Duodenal mucosa (tissue), 2 donors: ENCODE data around the gene GP5.
A peak's percentile ranks its signal among the peaks of the same experiment; 100 is the strongest.

ENCODE experiments used
- H3K27ac ChIP-seq: one replicate; pipeline ENCODE4 v1.7.0; 2013; ENCODE audit warnings: low read depth, low read length
- H3K27me3 ChIP-seq, 2 donors: one replicate each; pipeline ENCODE4 v1.7.0; 2013; ENCODE audit warnings: low read length in 2 of 2, control low read depth in 1 of 2; ENCODE audit not compliant: insufficient read depth in 2 of 2, control insufficient read depth in 1 of 2
- H3K36me3 ChIP-seq, 2 donors: one replicate each; pipeline ENCODE4 v1.7.0; 2013; ENCODE audit warnings: low read length in 2 of 2, control low read depth in 1 of 2; ENCODE audit not compliant: insufficient read depth in 2 of 2, control insufficient read depth in 1 of 2
- H3K4me1 ChIP-seq, 2 donors: one replicate each; pipeline ENCODE4 v1.7.0; 2013; ENCODE audit warnings: low read length in 2 of 2, control low read depth in 1 of 2; ENCODE audit not compliant: insufficient read depth in 2 of 2, control insufficient read depth in 1 of 2
- H3K4me3 ChIP-seq, 2 donors: one replicate each; pipeline ENCODE4 v1.7.0; 2013; ENCODE audit warnings: low read length in 2 of 2, low read depth in 1 of 2
- H3K9ac ChIP-seq, 2 donors: one replicate each; pipeline ENCODE4 v1.7.0; 2013; ENCODE audit warnings: low read length in 2 of 2, low read depth in 1 of 2
- H3K9me3 ChIP-seq, 2 donors: one replicate each; pipeline ENCODE4 v1.7.0; 2013; ENCODE audit warnings: low read length in 2 of 2, control low read depth in 1 of 2; ENCODE audit not compliant: control insufficient read depth in 1 of 2

The GP5 gene, protein sequence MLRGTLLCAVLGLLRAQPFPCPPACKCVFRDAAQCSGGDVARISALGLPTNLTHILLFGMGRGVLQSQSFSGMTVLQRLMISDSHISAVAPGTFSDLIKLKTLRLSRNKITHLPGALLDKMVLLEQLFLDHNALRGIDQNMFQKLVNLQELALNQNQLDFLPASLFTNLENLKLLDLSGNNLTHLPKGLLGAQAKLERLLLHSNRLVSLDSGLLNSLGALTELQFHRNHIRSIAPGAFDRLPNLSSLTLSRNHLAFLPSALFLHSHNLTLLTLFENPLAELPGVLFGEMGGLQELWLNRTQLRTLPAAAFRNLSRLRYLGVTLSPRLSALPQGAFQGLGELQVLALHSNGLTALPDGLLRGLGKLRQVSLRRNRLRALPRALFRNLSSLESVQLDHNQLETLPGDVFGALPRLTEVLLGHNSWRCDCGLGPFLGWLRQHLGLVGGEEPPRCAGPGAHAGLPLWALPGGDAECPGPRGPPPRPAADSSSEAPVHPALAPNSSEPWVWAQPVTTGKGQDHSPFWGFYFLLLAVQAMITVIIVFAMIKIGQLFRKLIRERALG

DNA sequence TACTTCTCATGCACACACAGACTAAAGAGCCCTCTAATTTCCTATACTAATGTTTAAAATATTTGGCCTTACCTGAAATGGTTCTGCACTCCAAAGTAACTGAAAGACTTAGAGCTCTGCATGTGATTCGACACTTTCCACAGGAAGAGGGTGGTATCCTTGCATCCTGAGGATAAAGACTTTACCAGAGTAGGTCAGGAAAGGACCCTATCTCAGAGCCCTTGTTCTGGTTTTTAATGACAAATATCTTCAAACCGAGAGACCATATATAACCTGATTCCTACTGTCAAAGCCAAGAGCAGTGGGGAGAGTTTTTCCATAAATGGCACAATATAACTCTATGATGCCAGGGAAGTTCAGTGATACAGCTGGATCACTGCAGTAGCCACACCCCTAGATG, at the start of gene GP5:
Gene GP5 (minus strand): TSS at position 101 of the 400 bp plus-strand sequence. CDS start 984 bp downstream, outside the sequence.
- no peak within 1 kb of the TSS for H3K9ac ChIP-seq
- H3K36me3 ChIP-seq, result no peaks in the 10 kb centered on the region
- peaks cover 0 to 17% of the 10 kb centered on the region in 2 donors for H3K27me3 ChIP-seq
- peak within 1 kb of the TSS; percentile 39 to 43 for H3K4me3 ChIP-seq
- no peaks in the 10 kb centered on the region for H3K9me3 ChIP-seq
- H3K4me1 ChIP-seq, result peaks cover 20 to 22% of the 10 kb centered on the region in 2 donors
- H3K27ac ChIP-seq, result no peak within 1 kb of the TSS

DNA sequence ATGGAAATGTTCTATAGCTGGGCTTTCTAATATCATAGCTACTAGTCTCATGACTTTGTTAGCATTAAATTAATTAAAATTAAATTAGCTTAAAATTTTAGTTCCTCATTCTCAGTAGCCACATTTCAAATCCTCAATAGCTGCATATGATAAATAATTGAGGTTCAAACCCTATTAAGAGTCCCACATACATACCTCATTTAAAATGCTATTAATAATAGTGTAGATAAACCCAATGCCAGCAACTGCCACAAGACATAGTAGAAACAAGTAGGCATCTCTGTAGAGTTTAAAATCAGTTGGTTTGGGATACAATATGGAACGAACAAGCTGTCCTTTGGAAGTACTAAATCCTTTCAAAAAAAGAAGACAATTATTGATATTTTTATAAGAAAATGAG, 48.6 kb upstream of the GP5 start:
- H3K27ac ChIP-seq, result no peak overlapping the region
- H3K9ac ChIP-seq, result no peak overlapping the region
- no peaks in the 10 kb centered on the region for H3K4me1 ChIP-seq
- no peaks in the 10 kb centered on the region for H3K9me3 ChIP-seq
- peaks cover 30 to 65% of the 10 kb centered on the region in 2 donors for H3K36me3 ChIP-seq
- no peak overlapping the region for H3K4me3 ChIP-seq
- no peaks in the 10 kb centered on the region for H3K27me3 ChIP-seq

DNA sequence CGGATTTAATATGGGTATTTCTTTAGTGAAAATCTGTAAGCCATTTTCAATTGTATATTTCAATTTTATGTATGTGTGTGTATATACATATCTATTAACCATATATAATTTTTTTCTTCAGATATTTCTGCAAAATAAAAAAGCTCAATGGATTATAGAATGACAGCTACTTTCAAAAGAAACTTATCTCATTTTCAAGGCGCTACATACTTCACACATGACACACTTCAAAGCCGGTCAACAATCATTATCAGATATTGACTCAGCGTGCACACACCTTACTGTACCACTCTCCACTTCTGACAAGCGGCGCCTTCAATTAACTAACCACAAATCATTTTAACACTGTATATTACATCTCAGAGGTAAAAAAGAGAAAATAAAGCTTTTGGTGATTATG, 48.1 kb upstream of the GP5 start:
- Histone ChIP-seq H3K27ac (no peak overlapping the region), H3K36me3 (peaks cover 30 to 61% of the 10 kb centered on the region in 2 donors), H3K9ac (no peak overlapping the region), H3K27me3 (no peaks in the 10 kb centered on the region), H3K4me1 (no peaks in the 10 kb centered on the region), H3K4me3 (no peak overlapping the region), H3K9me3 (no peaks in the 10 kb centered on the region)

DNA sequence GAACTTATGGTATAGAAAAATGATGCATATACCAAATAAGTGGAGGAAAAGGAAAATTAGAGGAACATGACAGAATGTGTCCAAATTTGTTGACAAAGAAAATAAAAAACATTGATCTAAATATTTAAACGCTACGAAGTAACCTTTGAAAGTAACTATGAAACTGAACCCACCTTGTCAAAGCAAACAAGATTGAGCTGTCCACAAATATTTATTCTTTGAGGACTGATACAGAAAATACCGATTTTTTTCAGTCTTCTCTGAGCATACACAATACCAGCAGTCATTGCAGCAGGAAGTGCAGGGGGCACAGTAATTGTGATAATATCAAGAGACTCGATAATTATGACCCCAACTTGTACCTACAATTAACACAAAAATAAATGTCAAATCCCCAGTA, 47.7 kb upstream of the GP5 start:
- Histone ChIP-seq H3K9ac (no peak overlapping the region), H3K9me3 (no peaks in the 10 kb centered on the region), H3K27ac (no peak overlapping the region), H3K36me3 (peaks cover 27 to 57% of the 10 kb centered on the region in 2 donors), H3K4me3 (no peak overlapping the region), H3K4me1 (no peaks in the 10 kb centered on the region), H3K27me3 (no peaks in the 10 kb centered on the region)

DNA sequence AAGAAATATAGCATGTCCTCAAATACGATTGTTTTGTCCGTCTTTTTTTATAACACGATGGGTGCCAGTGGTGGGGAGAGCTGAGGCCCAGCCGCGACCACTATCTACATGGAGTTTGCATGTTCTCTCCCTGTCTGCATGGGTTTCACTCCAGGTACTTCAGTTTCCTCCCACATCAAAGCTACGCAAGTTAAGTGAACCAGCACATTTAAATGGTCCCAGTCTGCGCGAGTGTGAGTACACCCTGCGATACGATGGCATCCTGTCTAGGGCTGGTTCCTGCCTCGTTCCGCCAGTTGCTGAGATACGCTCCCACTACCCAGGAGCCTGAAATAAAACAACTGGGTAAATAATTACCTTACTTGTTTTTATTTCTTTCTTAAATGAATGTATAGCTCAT, 47.1 kb upstream of the GP5 start:
- peaks cover 21 to 51% of the 10 kb centered on the region in 2 donors for H3K36me3 ChIP-seq
- H3K9me3 ChIP-seq, result no peaks in the 10 kb centered on the region
- no peaks in the 10 kb centered on the region for H3K4me1 ChIP-seq
- no peak overlapping the region for H3K4me3 ChIP-seq
- no peak overlapping the region for H3K9ac ChIP-seq
- no peaks in the 10 kb centered on the region for H3K27me3 ChIP-seq
- H3K27ac ChIP-seq, result no peak overlapping the region

DNA sequence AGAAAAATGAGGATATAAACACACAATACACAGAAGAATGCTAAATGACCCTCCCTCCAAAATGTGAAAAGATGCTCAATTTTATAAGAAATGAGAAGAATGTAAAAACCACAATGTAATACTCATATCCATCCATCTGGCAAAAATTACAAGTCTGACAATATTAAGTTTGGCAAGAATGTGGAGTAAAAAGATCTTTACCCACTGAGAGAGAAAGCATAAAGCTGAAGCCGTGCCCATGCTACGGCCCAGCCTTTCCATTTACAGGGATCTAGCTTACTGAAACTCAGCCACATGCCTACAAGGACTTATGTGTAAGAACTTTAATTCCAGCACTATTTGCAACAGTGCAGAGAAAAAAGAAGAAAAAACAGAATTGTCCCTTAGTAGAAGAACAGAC, 44.8 kb upstream of the GP5 start:
- Histone ChIP-seq H3K27me3 (no peaks in the 10 kb centered on the region), H3K4me3 (no peak overlapping the region), H3K9ac (no peak overlapping the region), H3K4me1 (no peaks in the 10 kb centered on the region), H3K9me3 (no peaks in the 10 kb centered on the region), H3K36me3 (peaks cover 27 to 43% of the 10 kb centered on the region in 2 donors), H3K27ac (no peak overlapping the region)

DNA sequence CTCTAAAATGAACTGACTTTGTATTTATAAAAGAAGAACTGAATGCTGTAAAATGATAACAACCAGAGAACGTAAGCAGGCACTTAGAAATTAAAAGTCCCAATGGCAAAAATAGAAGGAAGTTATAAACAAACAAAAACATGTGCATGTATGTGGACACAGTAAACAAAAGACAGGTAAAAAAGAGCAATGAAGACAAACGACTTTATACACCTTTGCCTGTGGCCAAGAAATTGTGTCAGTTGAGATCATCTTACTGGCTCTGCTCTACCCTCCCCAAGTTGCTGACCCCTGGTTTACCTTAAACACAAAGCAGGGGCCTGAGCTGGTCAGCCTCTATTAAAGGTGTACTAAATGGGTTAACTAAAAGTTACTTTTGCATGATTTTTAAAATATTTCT, 41.7 kb upstream of the GP5 start:
- Histone ChIP-seq H3K27me3 (no peaks in the 10 kb centered on the region), H3K9me3 (no peaks in the 10 kb centered on the region), H3K4me1 (no peaks in the 10 kb centered on the region), H3K36me3 (peaks cover 24 to 39% of the 10 kb centered on the region in 2 donors), H3K9ac (no peak overlapping the region), H3K4me3 (no peak overlapping the region), H3K27ac (no peak overlapping the region)

DNA sequence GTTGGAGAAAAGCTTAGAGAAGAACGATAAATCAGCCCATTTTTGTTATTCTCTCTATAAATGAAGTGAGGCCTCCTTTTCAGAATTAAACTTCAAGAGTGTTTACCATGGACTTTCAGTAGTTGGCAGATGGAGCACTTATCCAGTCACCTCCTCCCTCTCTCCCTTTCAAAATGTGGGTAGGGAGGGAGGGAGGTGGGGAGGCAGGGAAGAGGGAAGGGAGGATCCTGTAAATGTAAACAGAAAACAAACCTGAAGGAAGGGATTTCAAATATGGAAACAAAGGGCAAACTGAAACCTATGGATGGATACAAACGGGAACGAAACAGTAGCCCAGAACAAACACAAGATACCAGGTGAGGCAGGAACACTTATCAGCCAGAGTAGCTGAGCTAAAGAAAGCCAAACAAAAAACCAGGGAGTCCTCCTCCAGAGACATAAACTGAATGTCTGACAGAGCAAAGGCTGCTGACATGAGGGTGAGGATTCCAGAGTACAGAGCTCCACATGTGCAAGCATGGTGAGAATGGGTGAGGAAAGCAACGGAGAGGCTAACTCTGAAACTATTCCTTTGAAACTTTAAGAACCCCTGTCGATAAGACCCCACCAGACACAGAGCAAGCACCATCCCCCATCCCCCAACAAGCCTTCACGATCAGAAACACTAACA, 41.0 kb upstream of the GP5 start:
- H3K36me3 ChIP-seq, result peaks cover 24 to 45% of the 10 kb centered on the region in 2 donors
- no peak overlapping the region for H3K27ac ChIP-seq

DNA sequence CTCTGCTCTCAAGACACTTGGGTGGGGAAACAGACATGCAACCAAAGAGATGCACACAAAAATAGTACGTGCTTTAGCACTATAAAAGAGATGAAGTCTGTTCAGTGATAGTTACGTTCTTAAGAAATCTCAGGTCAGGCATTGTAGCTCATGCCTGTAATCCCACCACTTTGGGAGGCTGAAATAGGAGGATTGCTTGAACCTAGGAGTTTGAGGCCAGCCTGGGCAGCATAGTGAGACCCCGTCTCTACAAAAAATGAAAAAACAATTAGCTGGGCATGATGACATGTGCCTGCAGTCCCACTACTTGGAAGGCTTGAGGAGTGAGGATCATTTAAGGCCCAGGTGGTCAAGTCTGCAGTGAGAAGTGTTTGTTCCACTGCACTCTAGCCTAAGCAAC, 35.4 kb upstream of the GP5 start:
- H3K27ac ChIP-seq, result no peak overlapping the region
- H3K4me1 ChIP-seq, result no peaks in the 10 kb centered on the region
- H3K9me3 ChIP-seq, result no peaks in the 10 kb centered on the region
- H3K4me3 ChIP-seq, result no peak overlapping the region
- no peaks in the 10 kb centered on the region for H3K27me3 ChIP-seq
- no peak overlapping the region for H3K9ac ChIP-seq
- H3K36me3 ChIP-seq, result peaks cover 30 to 66% of the 10 kb centered on the region in 2 donors

More for the DNA sequence above, 41.0 kb upstream of the GP5 start:
- Histone ChIP-seq H3K4me1 (no peaks in the 10 kb centered on the region), H3K9me3 (no peaks in the 10 kb centered on the region), H3K9ac (no peak overlapping the region), H3K27me3 (no peaks in the 10 kb centered on the region), H3K4me3 (no peak overlapping the region)

DNA sequence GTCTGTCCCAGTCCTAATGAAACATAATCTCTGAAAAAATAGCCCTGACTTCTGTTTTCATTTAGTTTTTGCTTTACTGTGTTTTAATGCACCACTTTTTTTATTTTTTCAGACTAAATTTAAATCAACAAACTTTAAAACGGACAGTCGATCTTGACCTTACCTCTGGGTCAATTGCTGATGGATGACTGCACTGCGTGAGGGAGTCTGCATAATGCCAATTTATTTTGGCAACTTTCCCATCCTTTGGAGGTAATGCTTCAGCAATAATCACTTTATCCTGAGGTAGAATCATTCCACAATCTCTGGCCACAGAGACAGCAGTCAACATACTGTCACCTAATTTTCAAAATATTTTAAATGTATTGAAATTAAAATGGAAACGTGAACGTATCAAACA, 32.5 kb upstream of the GP5 start:
- Histone ChIP-seq H3K4me3 (no peak overlapping the region), H3K9ac (no peak overlapping the region), H3K27me3 (no peaks in the 10 kb centered on the region), H3K27ac (no peak overlapping the region), H3K4me1 (no peaks in the 10 kb centered on the region), H3K9me3 (no peaks in the 10 kb centered on the region), H3K36me3 (peaks cover 34 to 67% of the 10 kb centered on the region in 2 donors)
